ENCODE results near the gene REG3A. TPM values are rescaled to one million over a fixed set of nuclear protein-coding genes. Genes with fewer than 3 reads are reported as not detected.

Gene REG3A
- total and polyA plus RNA-seq, 2 of the 13 experiments (the other 11 are each of a cell fraction or from before 2014, with no cell fraction given): 0.13 TPM; not detected in 1

GRCh38 chr2:79116997-79117928, 42.3 kb downstream of the REG3A start:
- ATAC-seq: no peak
- in situ Hi-C loops (cut with HindIII; ENCODE audit: extremely low pct_ligation_motif_present, low pct_unique_long_range_greater_than_20kb): no loop called here
- no peak for TF ChIP-seq HIVEP1 (CRISPR knock-in tag; IDR thresholded peaks at IDR 0.05)
- no peak for TF ChIP-seq ZNF292 (CRISPR knock-in tag; IDR thresholded peaks at IDR 0.05; ENCODE audit: borderline replicate concordance, low read depth)
- no peak for TF ChIP-seq ZBTB7A (CRISPR knock-in tag; IDR thresholded peaks at IDR 0.05)
- no peak for TF ChIP-seq ZNF766 (CRISPR knock-in tag; IDR thresholded peaks at IDR 0.05; ENCODE audit: borderline replicate concordance)
- no peak for TF ChIP-seq ZNF670 (CRISPR knock-in tag; IDR thresholded peaks at IDR 0.05; ENCODE audit: borderline replicate concordance)
- TF ChIP-seq FIP1L1 (IDR thresholded peaks at IDR 0.05; ENCODE audit: borderline replicate concordance, insufficient read depth, low read depth, low read length): no peak
- no peak for TF ChIP-seq STAT5B (CRISPR knock-in tag; IDR thresholded peaks at IDR 0.05)
- no peak for TF ChIP-seq REXO4 (CRISPR knock-in tag; IDR thresholded peaks at IDR 0.05; ENCODE audit: borderline replicate concordance)
- no peak for TF ChIP-seq ZNF609 (CRISPR knock-in tag; IDR thresholded peaks at IDR 0.05; ENCODE audit: borderline replicate concordance)
- TF ChIP-seq HNRNPUL1 (IDR thresholded peaks at IDR 0.05; ENCODE audit: low read depth, low read length): no peak
- no peak for TF ChIP-seq KDM1A (CRISPR knock-in tag; IDR thresholded peaks at IDR 0.05)
- TF ChIP-seq ZNF468 (CRISPR knock-in tag; IDR thresholded peaks at IDR 0.05): no peak
- no peak for TF ChIP-seq RFXAP (CRISPR knock-in tag; IDR thresholded peaks at IDR 0.05; ENCODE audit: borderline replicate concordance)
- TF ChIP-seq, protein P1, sequence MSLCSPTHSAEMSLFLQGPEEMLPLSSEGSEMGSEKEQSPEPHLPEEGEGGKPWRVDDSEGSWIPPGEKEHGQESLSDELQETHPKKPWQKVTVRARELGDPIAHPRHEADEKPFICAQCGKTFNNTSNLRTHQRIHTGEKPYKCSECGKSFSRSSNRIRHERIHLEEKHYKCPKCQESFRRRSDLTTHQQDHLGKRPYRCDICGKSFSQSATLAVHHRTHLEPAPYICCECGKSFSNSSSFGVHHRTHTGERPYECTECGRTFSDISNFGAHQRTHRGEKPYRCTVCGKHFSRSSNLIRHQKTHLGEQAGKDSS (CRISPR knock-in tag; IDR thresholded peaks at IDR 0.05; ENCODE audit: borderline replicate concordance, low read depth): no peak
- TF ChIP-seq ZNF562 (CRISPR knock-in tag; IDR thresholded peaks at IDR 0.05; ENCODE audit: borderline replicate concordance): no peak
- TF ChIP-seq SKI (IDR thresholded peaks at IDR 0.05; ENCODE audit: partially characterized antibody): no peak
- no peak for TF ChIP-seq HDAC2 (CRISPR knock-in tag; IDR thresholded peaks at IDR 0.05)

More at GRCh38 chr2:79116997-79117928, 42.3 kb downstream of the REG3A start:
- WGBS (ENCODE audit: low lambda C conversion rate): 2% methylated on average over 2 of the region's 2 CpGs
- intact Hi-C loops (cut with micrococcal nuclease; ENCODE audit: unreplicated experiment): no loop called here
- Histone ChIP-seq H3K9me3 (ENCODE audit: low read length) (no peaks in the 10 kb centered on the region), H3K9ac (ENCODE audit: insufficient read depth, low read depth, low read length) (no peak overlapping the region), H3K4me3 (replicated peaks in 1 of 3; ENCODE audit: insufficient read depth in 1 of 3, low read depth in 2 of 3, low read length in 3 of 3) (no peak overlapping the region), H3K4me1 (ENCODE audit: insufficient read depth, low read length) (no peaks in the 10 kb centered on the region), H3K27ac (ENCODE audit: extremely low read length, insufficient read depth, low read length) (no peak overlapping the region), H3K4me2 (ENCODE audit: low read depth, low read length) (no peak overlapping the region), H2AFZ (ENCODE audit: low read length) (no peak overlapping the region), H3K36me3 (replicated peaks in 1 of 2; ENCODE audit: control insufficient read depth in 1 of 2, insufficient read depth in 2 of 2, low read length in 2 of 2) (no peaks in the 10 kb centered on the region), H4K20me1 (ENCODE audit: insufficient read depth, low read length) (no peaks in the 10 kb centered on the region), H3K79me2 (ENCODE audit: insufficient read depth, low read length) (no peaks in the 10 kb centered on the region), H3K27me3 (ENCODE audit: control insufficient read depth in 1 of 2, insufficient read depth in 2 of 2, low read length in 2 of 2) (no peaks in the 10 kb centered on the region)
- FAIRE-seq: no peak
- no peak for DNase-seq (ENCODE audit: low spot score)
- ChIA-PET CTCF (ENCODE audit: low intra/inter-chr PET ratio, low total read pairs) (no interaction called here), POLR2A (no interaction called here)
- no TSS peak for BruUV-seq (replicated peaks)

Measured in HepG2 (cell line).